K562 (cell line): Measurements from ENCODE around the gene CD55. TPM values are rescaled to one million over a fixed set of nuclear protein-coding genes. Genes with fewer than 3 reads are reported as not detected.

Source experiments
- ATAC-seq: fragments of 200-7000 bp; cut with Tn5 transposase; 3 replicates; pipeline ENCODE4 v1.9.1; 2020; ENCODE audit warnings: moderate library complexity
- BruUV-seq: library from RNA; stranded (reverse); fragments of 400-500 nt; replicated peaks from 2 replicates; lab custom pipeline; 2021; lab: Mats Ljungman, UMichigan
- CTCF ChIA-PET: fragments of 300-600 bp; formaldehyde crosslinking; extraction: SDS; loops from one replicate; lab custom pipeline; 2021; ENCODE audit warnings: low intra/inter-chr PET ratio; lab: Yijun Ruan, JAX
- POLR2A ChIA-PET: fragments of 300-600, 350-650 bp; sonication (Branson Sonifier 250); formaldehyde crosslinking; extraction: SDS; loops from one replicate; lab custom pipeline; 2021; ENCODE audit warnings: antibody characterized with exemption, inconsistent platforms; lab: Yijun Ruan, JAX
- DNase-seq, 4 experiments: peaks; one replicate each; pipeline versions ENCODE4 v3.0.0 to v3.0.0-alpha.2; 2011 to 2018; ENCODE audit warnings: low spot score in 3 of 4, mixed read lengths in 3 of 4; ENCODE audit errors: extremely low read depth in 1 of 4
- FAIRE-seq: peaks from 2 replicates; lab custom pipeline; 2011; peaks lifted over from hg19 to GRCh38; lab: Jason Lieb, UNC
- H2AFZ ChIP-seq: 2 replicates; pipeline ENCODE4 v1.6.0; 2011; ENCODE audit warnings: low read depth, low read length, control low read depth, inconsistent platforms
- H3K27ac ChIP-seq: fragments of 200-600 bp; 3 replicates; pipeline ENCODE4 v1.8.0; 2011; ENCODE audit warnings: low read depth, mild to moderate bottlenecking, control low read depth, inconsistent platforms, low read length, moderate library complexity, mixed read lengths; ENCODE audit errors: extremely low read depth
- H3K27me3 ChIP-seq, 2 experiments: fragments of 300-600 bp in 1 of 2; 2 replicates in 1 of 2; 3 replicates in 1 of 2; pipeline versions ENCODE4 v1.6.0 to v1.8.0; 2011; ENCODE audit warnings: inconsistent platforms in 2 of 2, low read length in 2 of 2, mild to moderate bottlenecking in 1 of 2, mixed read lengths in 1 of 2, moderate library complexity in 1 of 2; ENCODE audit not compliant: control insufficient read depth in 2 of 2, insufficient read depth in 2 of 2
- H3K36me3 ChIP-seq: fragments of 300-600 bp; 3 replicates; pipeline ENCODE4 v1.8.0; 2011; ENCODE audit warnings: mild to moderate bottlenecking, low read length, inconsistent platforms; ENCODE audit not compliant: control insufficient read depth, insufficient read depth
- H3K4me1 ChIP-seq, 2 experiments: fragments of 200-600 bp in 1 of 2; replicated peaks in 1 of 2; 2 replicates in 1 of 2; 3 replicates in 1 of 2; pipeline versions ENCODE4 v1.5.1 to v1.8.0; 2011; ENCODE audit warnings: inconsistent platforms in 2 of 2, low read length in 2 of 2, mild to moderate bottlenecking in 1 of 2, mixed read lengths in 1 of 2, moderate library complexity in 1 of 2; ENCODE audit not compliant: control insufficient read depth in 2 of 2, insufficient read depth in 2 of 2
- H3K4me2 ChIP-seq: 2 replicates; pipeline ENCODE4 v1.6.1; 2011; ENCODE audit warnings: low read length, control low read depth, inconsistent platforms, mixed read lengths; ENCODE audit not compliant: insufficient read depth
- H3K4me3 ChIP-seq: fragments of 200-600 bp; sonication (generic), shearing (Covaris generic); 2 replicates; pipeline ENCODE4 v1.5.1; 2016; ENCODE audit warnings: control low read depth, inconsistent platforms
- H3K79me2 ChIP-seq: fragments of 200-600 bp; 3 replicates; pipeline ENCODE4 v1.8.0; 2011; ENCODE audit warnings: low read length, inconsistent platforms; ENCODE audit not compliant: control insufficient read depth, insufficient read depth
- H3K9ac ChIP-seq, 2 experiments: 2 replicates each; pipeline versions ENCODE4 v1.6.0 to v1.6.1; 2011; ENCODE audit warnings: low read depth in 2 of 2, low read length in 2 of 2, control low read depth in 1 of 2, inconsistent platforms in 1 of 2, mild to moderate bottlenecking in 1 of 2, mixed read lengths in 1 of 2; ENCODE audit not compliant: insufficient read depth in 1 of 2
- H3K9me1 ChIP-seq: one replicate; pipeline ENCODE4 v1.6.0; 2011; ENCODE audit warnings: inconsistent platforms, mild to moderate bottlenecking, low read length, moderate library complexity; ENCODE audit not compliant: control insufficient read depth, insufficient read depth
- H3K9me3 ChIP-seq: replicated peaks from 2 replicates; pipeline ENCODE4 v1.5.1; 2011; ENCODE audit warnings: low read depth, low read length, inconsistent platforms; ENCODE audit not compliant: control insufficient read depth, insufficient read depth
- H4K20me1 ChIP-seq: replicated peaks from 2 replicates; pipeline ENCODE4 v1.6.1; 2011; ENCODE audit warnings: low read length, inconsistent platforms, mixed read lengths; ENCODE audit not compliant: control insufficient read depth, insufficient read depth
- CBX3 ChIP-seq, 2 experiments: IDR thresholded peaks; 1 replicate in 1 of 2; 2 replicates in 1 of 2; pipeline ENCODE4 v1.6.1; 2012; ENCODE audit warnings: inconsistent platforms in 2 of 2, low read length in 2 of 2, borderline replicate concordance in 1 of 2, control low read depth in 1 of 2
- CEBPB ChIP-seq: fragments of 450-650 bp; IDR thresholded peaks from 2 replicates; pipeline ENCODE4 v1.6.1; 2016; ENCODE audit warnings: missing genetic modification characterization, missing compliant biosample characterization
- KDM4B ChIP-seq, 2 experiments: fragments of 450-650 bp in 1 of 2; sonication (generic) in 1 of 2; IDR thresholded peaks; 2 replicates each; pipeline ENCODE4 v1.6.1; 2016 to 2017; ENCODE audit warnings: borderline replicate concordance in 2 of 2, antibody characterized with exemption in 1 of 2, low read depth in 1 of 2, mild to moderate bottlenecking in 1 of 2
- MAZ ChIP-seq, 2 experiments: fragments of 450-650 bp in 1 of 2; sonication (generic) in 1 of 2; formaldehyde crosslinking; IDR thresholded peaks in 1 of 2; conservative IDR thresholded peaks in 1 of 2; 2 replicates each; pipeline versions ENCODE4 v1.4.0 to v1.5.0; 2020; ENCODE audit warnings: mild to moderate bottlenecking in 1 of 2, missing genetic modification reagents in 1 of 2
- NCOA1 ChIP-seq: fragments of 450-650 bp; IDR thresholded peaks from 2 replicates; pipeline ENCODE4 v1.6.1; 2016; ENCODE audit warnings: low read depth
- PPARD ChIP-seq: fragments of 250-450 bp; sonication (Bioruptor Pico); IDR thresholded peaks from 2 replicates; pipeline ENCODE4 v1.8.0; 2022; ENCODE audit warnings: inconsistent platforms, mild to moderate bottlenecking, moderate library complexity
- ZBED1 ChIP-seq: IDR thresholded peaks from 2 replicates; pipeline ENCODE4 v1.6.1; 2014
- ZKSCAN3 ChIP-seq: fragments of 250-450 bp; sonication (Bioruptor Pico); IDR thresholded peaks from 2 replicates; pipeline ENCODE4 v1.4.0; 2020
- ZNF76 ChIP-seq: fragments of 250-450 bp; sonication (Bioruptor Pico); IDR thresholded peaks from 2 replicates; pipeline ENCODE4 v1.4.0; 2020; ENCODE audit warnings: mild to moderate bottlenecking, moderate library complexity, borderline replicate concordance
- WGBS: fragments of 100-300 bp; shearing (Covaris generic); methylation state at CpG from one replicate; pipeline ENCODE4 v1.1.6; 2016; ENCODE audit warnings: low coverage, mixed read lengths; ENCODE audit not compliant: insufficient coverage; ENCODE audit errors: missing lambda C conversion rate; 5-methylcytosine and 5-hydroxymethylcytosine counted together
- in situ Hi-C: fragments of 300-500 bp; cut with MboI; formaldehyde crosslinking; loops from 4 replicates; pipeline ENCODE4 v1.15.0; 2018; ENCODE audit warnings: inconsistent platforms, mixed read lengths
- intact Hi-C: fragments of 100-400 bp; cut with micrococcal nuclease; formaldehyde crosslinking; loops from 2 replicates; pipeline ENCODE4 v1.14.2; 2022
- polyA plus RNA-seq, 8 experiments: library from polyadenylated mRNA; depleted of rRNA in 4 of 8; stranded (reverse) in 5 of 8; unstranded in 3 of 8; fragments of >200 nt; fragmentation: Nextera tagmentation in 2 of 8; fragmentation: Illumina TruSeq in 1 of 8; extraction: Ambion mirVana in 2 of 8; extraction: Trizol in 1 of 8; gene quantifications; 2 replicates each; pipeline versions ENCODE4 v1.2.1 to v1.2.3, GENCODE V29; 2011 to 2014; ENCODE audit warnings: inconsistent platforms in 1 of 8, missing spikeins in 1 of 8
- total RNA-seq, 7 experiments: library from RNA; depleted of rRNA in 6 of 7; stranded (reverse); fragments of >200 nt in 6 of 7; fragmentation: Illumina TruSeq in 2 of 7; extraction: Trizol in 2 of 7; gene quantifications; 2 replicates each; pipeline versions ENCODE4 v1.2.1 to v1.2.3, GENCODE V29; 2011 to 2021; ENCODE audit warnings: low replicate concordance in 1 of 7
- TF ChIP-seq, protein P1 (sequence below), 3 experiments: IDR thresholded peaks in 2 of 3; conservative IDR thresholded peaks in 1 of 3; 2 replicates each; pipeline ENCODE4 v1.5.1; 2011 to 2012; ENCODE audit warnings: low read length in 3 of 3, mild to moderate bottlenecking in 3 of 3, control low read depth in 2 of 3, improper control_type of control experiment in 1 of 3, inconsistent platforms in 1 of 3, low read depth in 1 of 3, mixed read lengths in 1 of 3, moderate library complexity in 1 of 3; ENCODE audit not compliant: insufficient read depth in 2 of 3
- TF ChIP-seq, protein P2 (sequence below): fragments of 450-650 bp; formaldehyde crosslinking; IDR thresholded peaks from 2 replicates; pipeline ENCODE4 v1.4.0; 2022; ENCODE audit warnings: missing genetic modification characterization
- TF ChIP-seq, protein P3 (sequence below): fragments of 450-650 bp; IDR thresholded peaks from 2 replicates; pipeline ENCODE4 v1.6.1; 2017; ENCODE audit warnings: antibody characterized with exemption, mild to moderate bottlenecking

Gene CD55
- total and polyA plus RNA-seq, 9 of the 15 experiments (the other 6 are each of a cell fraction or from before 2014, with no cell fraction given) = 17.7 to 150 (median 97.0) TPM

DNA sequence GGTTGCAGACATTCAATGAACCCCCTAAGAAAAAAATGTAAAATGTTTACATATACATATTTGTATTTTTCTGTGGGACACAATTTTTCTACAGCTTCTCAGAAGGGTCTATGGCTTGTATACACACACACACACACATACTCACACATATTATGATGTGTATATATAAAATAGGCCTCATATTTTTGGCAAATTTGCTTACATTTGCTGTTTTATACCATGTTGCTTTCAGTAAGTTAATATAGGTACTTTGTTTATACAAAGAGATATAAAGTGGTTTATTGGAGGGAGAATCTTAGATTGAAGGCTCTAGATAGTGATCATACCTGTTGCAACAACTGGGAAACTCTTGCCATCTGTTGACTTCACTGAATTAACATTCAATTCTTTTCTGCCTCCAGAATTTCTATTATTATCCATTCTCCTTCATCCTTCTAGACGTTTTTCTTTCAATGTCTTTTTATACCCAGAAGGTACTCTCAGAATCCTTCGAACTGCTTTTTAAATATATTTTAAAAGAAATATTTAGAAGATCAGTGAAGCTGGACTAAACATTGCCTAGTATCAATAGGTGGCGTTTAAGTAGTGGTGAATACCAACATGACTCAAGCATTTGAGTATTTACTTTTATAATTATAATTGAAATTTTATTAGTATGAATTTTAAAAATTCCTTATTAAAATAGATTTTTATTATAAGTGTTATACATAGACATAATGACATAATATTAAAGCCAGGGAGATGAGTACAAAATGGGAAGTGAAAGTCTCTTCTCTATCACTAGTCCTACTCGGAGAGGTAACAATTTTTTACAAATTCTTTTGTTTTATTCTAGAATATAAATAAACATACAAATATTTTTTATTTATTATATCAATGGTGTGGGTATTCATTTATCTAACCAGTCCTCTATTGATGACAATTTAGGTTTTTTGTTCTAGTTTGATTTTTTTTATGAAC is 10.2 kb downstream of the CD55 start:
- intact Hi-C loops = no loop called here
- FAIRE-seq = no peak
- TF ChIP-seq MAZ (CRISPR knock-in tag; conservative IDR thresholded peaks at IDR 0.05 in 1 of 2, IDR thresholded peaks at IDR 0.05 in 1 of 2) (no peak), ZKSCAN3 (CRISPR knock-in tag) (no peak), NCOA1 (no peak), ZNF76 (CRISPR knock-in tag) (no peak), CBX3 (IDR thresholded peaks at IDR 0.05; ENCODE audit: borderline replicate concordance in 1 of 2, low read length in 2 of 2) (no peak), CEBPB (tag) (no peak), ZBED1 (no peak), PPARD (CRISPR knock-in tag) (no peak), KDM4B (IDR thresholded peaks at IDR 0.05; ENCODE audit: borderline replicate concordance in 2 of 2, low read depth in 1 of 2) (no peak)
- TF ChIP-seq, protein P1, sequence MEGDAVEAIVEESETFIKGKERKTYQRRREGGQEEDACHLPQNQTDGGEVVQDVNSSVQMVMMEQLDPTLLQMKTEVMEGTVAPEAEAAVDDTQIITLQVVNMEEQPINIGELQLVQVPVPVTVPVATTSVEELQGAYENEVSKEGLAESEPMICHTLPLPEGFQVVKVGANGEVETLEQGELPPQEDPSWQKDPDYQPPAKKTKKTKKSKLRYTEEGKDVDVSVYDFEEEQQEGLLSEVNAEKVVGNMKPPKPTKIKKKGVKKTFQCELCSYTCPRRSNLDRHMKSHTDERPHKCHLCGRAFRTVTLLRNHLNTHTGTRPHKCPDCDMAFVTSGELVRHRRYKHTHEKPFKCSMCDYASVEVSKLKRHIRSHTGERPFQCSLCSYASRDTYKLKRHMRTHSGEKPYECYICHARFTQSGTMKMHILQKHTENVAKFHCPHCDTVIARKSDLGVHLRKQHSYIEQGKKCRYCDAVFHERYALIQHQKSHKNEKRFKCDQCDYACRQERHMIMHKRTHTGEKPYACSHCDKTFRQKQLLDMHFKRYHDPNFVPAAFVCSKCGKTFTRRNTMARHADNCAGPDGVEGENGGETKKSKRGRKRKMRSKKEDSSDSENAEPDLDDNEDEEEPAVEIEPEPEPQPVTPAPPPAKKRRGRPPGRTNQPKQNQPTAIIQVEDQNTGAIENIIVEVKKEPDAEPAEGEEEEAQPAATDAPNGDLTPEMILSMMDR (IDR thresholded peaks at IDR 0.05 in 2 of 3, conservative IDR thresholded peaks at IDR 0.05 in 1 of 3; ENCODE audit: insufficient read depth in 2 of 3, low read depth in 1 of 3, low read length in 3 of 3) = no peak
- TF ChIP-seq, protein P2, sequence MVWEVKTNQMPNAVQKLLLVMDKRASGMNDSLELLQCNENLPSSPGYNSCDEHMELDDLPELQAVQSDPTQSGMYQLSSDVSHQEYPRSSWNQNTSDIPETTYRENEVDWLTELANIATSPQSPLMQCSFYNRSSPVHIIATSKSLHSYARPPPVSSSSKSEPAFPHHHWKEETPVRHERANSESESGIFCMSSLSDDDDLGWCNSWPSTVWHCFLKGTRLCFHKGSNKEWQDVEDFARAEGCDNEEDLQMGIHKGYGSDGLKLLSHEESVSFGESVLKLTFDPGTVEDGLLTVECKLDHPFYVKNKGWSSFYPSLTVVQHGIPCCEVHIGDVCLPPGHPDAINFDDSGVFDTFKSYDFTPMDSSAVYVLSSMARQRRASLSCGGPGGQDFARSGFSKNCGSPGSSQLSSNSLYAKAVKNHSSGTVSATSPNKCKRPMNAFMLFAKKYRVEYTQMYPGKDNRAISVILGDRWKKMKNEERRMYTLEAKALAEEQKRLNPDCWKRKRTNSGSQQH (CRISPR knock-in tag) = no peak
- TF ChIP-seq, protein P3, sequence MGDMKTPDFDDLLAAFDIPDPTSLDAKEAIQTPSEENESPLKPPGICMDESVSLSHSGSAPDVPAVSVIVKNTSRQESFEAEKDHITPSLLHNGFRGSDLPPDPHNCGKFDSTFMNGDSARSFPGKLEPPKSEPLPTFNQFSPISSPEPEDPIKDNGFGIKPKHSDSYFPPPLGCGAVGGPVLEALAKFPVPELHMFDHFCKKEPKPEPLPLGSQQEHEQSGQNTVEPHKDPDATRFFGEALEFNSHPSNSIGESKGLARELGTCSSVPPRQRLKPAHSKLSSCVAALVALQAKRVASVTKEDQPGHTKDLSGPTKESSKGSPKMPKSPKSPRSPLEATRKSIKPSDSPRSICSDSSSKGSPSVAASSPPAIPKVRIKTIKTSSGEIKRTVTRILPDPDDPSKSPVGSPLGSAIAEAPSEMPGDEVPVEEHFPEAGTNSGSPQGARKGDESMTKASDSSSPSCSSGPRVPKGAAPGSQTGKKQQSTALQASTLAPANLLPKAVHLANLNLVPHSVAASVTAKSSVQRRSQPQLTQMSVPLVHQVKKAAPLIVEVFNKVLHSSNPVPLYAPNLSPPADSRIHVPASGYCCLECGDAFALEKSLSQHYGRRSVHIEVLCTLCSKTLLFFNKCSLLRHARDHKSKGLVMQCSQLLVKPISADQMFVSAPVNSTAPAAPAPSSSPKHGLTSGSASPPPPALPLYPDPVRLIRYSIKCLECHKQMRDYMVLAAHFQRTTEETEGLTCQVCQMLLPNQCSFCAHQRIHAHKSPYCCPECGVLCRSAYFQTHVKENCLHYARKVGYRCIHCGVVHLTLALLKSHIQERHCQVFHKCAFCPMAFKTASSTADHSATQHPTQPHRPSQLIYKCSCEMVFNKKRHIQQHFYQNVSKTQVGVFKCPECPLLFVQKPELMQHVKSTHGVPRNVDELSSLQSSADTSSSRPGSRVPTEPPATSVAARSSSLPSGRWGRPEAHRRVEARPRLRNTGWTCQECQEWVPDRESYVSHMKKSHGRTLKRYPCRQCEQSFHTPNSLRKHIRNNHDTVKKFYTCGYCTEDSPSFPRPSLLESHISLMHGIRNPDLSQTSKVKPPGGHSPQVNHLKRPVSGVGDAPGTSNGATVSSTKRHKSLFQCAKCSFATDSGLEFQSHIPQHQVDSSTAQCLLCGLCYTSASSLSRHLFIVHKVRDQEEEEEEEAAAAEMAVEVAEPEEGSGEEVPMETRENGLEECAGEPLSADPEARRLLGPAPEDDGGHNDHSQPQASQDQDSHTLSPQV = no peak

More for the DNA sequence above, 10.2 kb downstream of the CD55 start:
- no peaks in the 10 kb centered on the region for H3K79me2 ChIP-seq
- H3K9me1 ChIP-seq = no peaks in the 10 kb centered on the region
- no peak overlapping the region for H3K4me2 ChIP-seq
- no peak for DNase-seq
- 74% methylated on average over 4 of the region's 4 CpGs for WGBS
- H3K27ac ChIP-seq = no peak overlapping the region
- ChIA-PET POLR2A (interaction anchor here (5.5 kb wide), 1 partner anchor 8 kb away, joined by 78 read pairs; the partner anchor contains the start of gene CD55), CTCF (no interaction called here)
- no peaks in the 10 kb centered on the region for H4K20me1 ChIP-seq
- in situ Hi-C loops = no loop called here
- H3K4me3 ChIP-seq = no peak overlapping the region
- H3K27me3 ChIP-seq = no peaks in the 10 kb centered on the region
- H3K36me3 ChIP-seq = peaks cover 95% of the 10 kb centered on the region
- no peak for ATAC-seq
- BruUV-seq = no TSS peak
- no peak overlapping the region for H3K9ac ChIP-seq
- no peaks in the 10 kb centered on the region for H3K9me3 ChIP-seq
- no peak overlapping the region for H2AFZ ChIP-seq
- no peaks in the 10 kb centered on the region; a peak in 1 of 5 replicates for H3K4me1 ChIP-seq
